Stimulated activated naive CD4-positive, alpha-beta T cell (primary cell): ENCODE measurements around the gene RUBCN.
A peak's percentile ranks its signal among the peaks of the same experiment; 100 is the strongest.
"Not testable (repeated sequence)": the region's sequence is repeated elsewhere in the genome, so short reads cannot be mapped to it uniquely, and the experiment has no call there.

Source experiments
- DNase-seq, 6 experiments: peaks; one replicate each; lab custom pipeline; 2025; lab: John Stamatoyannopoulos, UW

Gene RUBCN

GRCh38 chr3:197734667-197735318 is 1.9 kb downstream of the RUBCN start:
- no peak for DNase-seq

- DNase-seq = no peak
These were observed 3.7 kb downstream of the RUBCN start for GRCh38 chr3:197733042-197733441.

- not testable (repeated sequence) for DNase-seq
These were observed 5.2 kb downstream of the RUBCN start for GRCh38 chr3:197731483-197731882.

- not testable (repeated sequence) for DNase-seq
These were observed 5.9 kb downstream of the RUBCN start for GRCh38 chr3:197730770-197731169.

- peak in 1 of 6 experiments; percentile 22 for DNase-seq
These were observed 6.5 kb downstream of the RUBCN start for GRCh38 chr3:197730200-197730599.

GRCh38 chr3:197728487-197728886 is 8.2 kb downstream of the RUBCN start:
- no peak for DNase-seq

GRCh38 chr3:197727878-197728277 is 8.8 kb downstream of the RUBCN start:
- DNase-seq = not testable (repeated sequence)

- no peak for DNase-seq
These were observed 14.0 kb downstream of the RUBCN start for GRCh38 chr3:197722734-197723133.

GRCh38 chr3:197720694-197721093 is 16.0 kb downstream of the RUBCN start:
- DNase-seq = no peak

GRCh38 chr3:197718891-197719290 is 17.8 kb downstream of the RUBCN start:
- no peak for DNase-seq

- no peak for DNase-seq
These were observed 22.5 kb downstream of the RUBCN start for GRCh38 chr3:197714251-197714650.

GRCh38 chr3:197713477-197713822 is 23.3 kb downstream of the RUBCN start:
- DNase-seq = no peak

GRCh38 chr3:197711973-197712707 is 24.6 kb downstream of the RUBCN start:
- peak; percentile 66 to 91 (median 88) for DNase-seq

- DNase-seq = not testable (repeated sequence)
These were observed 25.7 kb downstream of the RUBCN start for GRCh38 chr3:197710965-197711364.

GRCh38 chr3:197709135-197709534 is 27.6 kb downstream of the RUBCN start:
- DNase-seq = no peak

- DNase-seq = no peak
These were observed 30.0 kb downstream of the RUBCN start for GRCh38 chr3:197706658-197707057.

GRCh38 chr3:197701841-197702240 is 34.9 kb downstream of the RUBCN start:
- no peak for DNase-seq

GRCh38 chr3:197700095-197700494 is 36.6 kb downstream of the RUBCN start:
- no peak for DNase-seq

- no peak for DNase-seq
These were observed 39.3 kb downstream of the RUBCN start for GRCh38 chr3:197697355-197697754.

GRCh38 chr3:197694251-197694650 is 42.5 kb downstream of the RUBCN start:
- no peak for DNase-seq

GRCh38 chr3:197692641-197693040 is 44.1 kb downstream of the RUBCN start:
- no peak for DNase-seq

GRCh38 chr3:197690754-197691153 is 46.0 kb downstream of the RUBCN start:
- DNase-seq = no peak

GRCh38 chr3:197687570-197687969 is 49.1 kb downstream of the RUBCN start:
- no peak for DNase-seq

- DNase-seq = no peak
These were observed 49.8 kb downstream of the RUBCN start for GRCh38 chr3:197686899-197687298.
